Peyer's patch (tissue), 4 donors: Measurements from ENCODE around the gene ZEB1.

Experiments
- CTCF ChIP-seq, 6 experiments: fragments of 450-650 bp in 4 of 6; fragments of 200-600 bp in 2 of 6; sonication (generic) in 1 of 6; IDR thresholded peaks; one replicate each; pipeline ENCODE4 v1.5.1; 2017 to 2019; ENCODE audit warnings: antibody characterized with exemption in 6 of 6, mild to moderate bottlenecking in 3 of 6, moderate library complexity in 1 of 6
- POLR2A ChIP-seq, 2 donors: fragments of 450-650 bp; IDR thresholded peaks; one replicate each; pipeline ENCODE4 v1.5.1; 2017; ENCODE audit warnings: antibody characterized with exemption in 2 of 2, mild to moderate bottlenecking in 2 of 2, moderate library complexity in 2 of 2

GRCh38 chr10:31314256-31315150, 4.5 kb upstream of the ZEB1 start:
- TF ChIP-seq CTCF (IDR thresholded peaks at IDR 0.05) = no peak
- TF ChIP-seq POLR2A (IDR thresholded peaks at IDR 0.05) = no peak
